Fibroblast of mammary gland (primary cell): ENCODE results near the gene RABEP2.

ENCODE experiments used
- DNase-seq: peaks from one replicate; pipeline ENCODE4 v3.0.0-alpha.2; 2010; ENCODE audit warnings: low read depth
- H3K4me3 ChIP-seq: 2 replicates; pipeline ENCODE4 v1.5.1; 2011; ENCODE audit warnings: low read depth, mild to moderate bottlenecking, low read length, moderate library complexity; ENCODE audit not compliant: control insufficient read depth
- CTCF ChIP-seq: conservative IDR thresholded peaks from 2 replicates; pipeline ENCODE4 v1.5.1; 2011; ENCODE audit warnings: low read depth, low read length, inconsistent platforms; ENCODE audit not compliant: control insufficient read depth, insufficient read depth

Gene RABEP2

GRCh38 chr16:28915181-28915580 is 9.9 kb downstream of the RABEP2 start:
- peak; percentile 67 for DNase-seq
- no peak overlapping the region for H3K4me3 ChIP-seq
- no peak for TF ChIP-seq CTCF

DNA sequence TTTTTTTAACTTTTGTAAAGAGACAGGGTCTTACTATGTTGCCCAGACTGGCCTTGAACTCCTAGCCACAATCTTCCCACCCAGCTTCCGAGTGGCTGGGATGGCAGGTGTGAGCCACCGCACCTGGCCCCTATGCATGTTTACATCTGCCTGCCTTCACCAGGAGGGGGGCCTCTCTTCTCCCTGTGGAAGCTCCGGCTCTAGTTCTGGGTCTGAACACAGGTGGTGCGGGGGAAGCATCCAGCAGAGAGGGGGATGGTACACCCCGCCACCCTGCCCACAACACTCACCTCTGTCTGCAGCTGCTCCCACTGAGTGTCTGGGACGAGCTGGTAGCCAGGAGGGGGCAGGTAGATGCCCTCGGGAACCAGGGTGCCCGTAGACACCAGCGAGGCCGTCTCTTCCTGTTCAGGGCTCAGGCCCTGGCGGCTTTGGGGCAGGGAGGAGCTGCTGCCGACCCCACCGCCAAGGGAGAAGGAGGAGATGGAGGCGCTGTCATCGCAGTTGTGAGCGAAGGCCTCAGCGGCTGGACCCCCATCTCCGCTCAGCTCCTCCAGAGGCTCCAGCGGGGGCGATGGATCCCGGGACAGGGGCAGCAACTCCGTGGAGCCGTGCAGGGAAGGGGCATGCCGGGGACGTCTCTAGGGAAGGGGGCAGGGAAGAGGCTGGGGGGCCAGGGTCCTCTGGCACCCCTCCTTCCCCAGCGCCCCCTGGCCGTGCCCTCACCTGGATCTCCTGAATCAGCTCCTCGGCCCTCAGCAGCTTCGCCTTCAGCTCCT is 10.9 kb downstream of the RABEP2 start:
- TF ChIP-seq CTCF: no peak
- H3K4me3 ChIP-seq: no peak overlapping the region
- no peak for DNase-seq

DNA sequence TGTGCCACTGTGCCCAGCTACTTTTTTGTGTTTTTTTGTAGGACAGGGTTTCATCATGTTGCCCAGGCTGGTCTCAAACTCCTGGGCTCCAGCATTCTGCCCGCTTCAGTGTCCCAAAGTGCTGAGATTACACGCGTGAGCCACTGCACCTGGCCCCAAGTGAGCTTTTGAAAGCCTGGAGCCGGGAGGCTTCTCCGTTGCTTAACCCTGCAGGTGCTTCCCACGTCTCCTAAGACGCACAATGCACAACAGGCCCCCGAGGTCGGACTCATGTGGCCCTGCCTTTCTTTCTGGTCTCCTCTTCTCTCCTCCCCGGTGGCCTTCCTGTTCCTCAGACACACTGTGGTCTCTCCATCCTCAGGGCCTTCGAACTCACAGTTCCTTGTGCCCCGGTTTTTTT is 12.5 kb downstream of the RABEP2 start:
- H3K4me3 ChIP-seq: no peak overlapping the region
- no peak for TF ChIP-seq CTCF
- no peak for DNase-seq

DNA sequence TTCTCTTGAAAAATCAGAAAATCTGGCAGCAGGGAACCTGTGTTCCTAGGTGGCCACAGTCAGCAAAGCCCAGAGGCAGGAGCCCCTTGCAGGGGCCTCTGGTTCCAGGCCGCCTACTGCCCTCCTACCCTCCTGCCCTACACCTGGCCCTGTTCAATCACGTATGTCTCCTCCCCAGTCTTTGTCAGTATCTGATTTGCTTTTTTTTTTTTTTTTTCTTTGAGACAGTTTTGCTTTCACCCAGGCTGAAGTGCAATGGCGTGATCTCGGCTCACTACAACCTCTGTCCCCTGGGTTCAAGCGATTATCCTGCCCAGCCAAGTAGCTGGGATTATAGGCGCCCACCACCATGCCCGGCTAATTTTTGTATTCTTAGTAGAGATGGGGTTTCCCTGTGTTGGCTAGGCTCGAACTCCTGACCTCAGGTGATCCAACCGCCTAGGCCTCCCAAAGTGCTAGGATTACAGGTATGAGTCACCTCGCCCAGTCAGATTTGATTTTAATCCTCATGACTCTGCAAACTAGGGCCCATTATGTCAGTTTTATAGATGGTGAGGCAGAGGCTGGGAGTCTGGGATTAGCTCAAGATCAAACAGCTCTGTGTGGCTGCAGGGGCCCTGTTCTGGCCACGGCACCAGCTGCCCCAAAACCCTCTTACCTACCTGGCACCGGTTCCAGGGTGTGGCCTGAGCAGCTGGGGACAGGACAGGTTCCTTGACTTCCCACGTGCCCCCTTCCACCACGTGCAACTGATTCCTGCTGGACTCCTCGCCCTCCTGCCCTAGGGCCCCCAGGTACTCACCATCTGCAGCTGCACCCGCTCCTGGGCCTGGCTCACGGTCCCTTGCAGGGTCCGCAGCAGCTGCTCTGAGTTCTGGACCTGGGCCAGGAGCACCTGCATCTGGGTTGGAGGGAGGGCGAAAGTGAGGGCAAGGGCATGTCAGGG is 14.7 kb downstream of the RABEP2 start:
- DNase-seq: peak; percentile 1
- no peak for TF ChIP-seq CTCF
- no peak overlapping the region for H3K4me3 ChIP-seq

GRCh38 chr16:28905800-28906372 is 19.2 kb downstream of the RABEP2 start:
- TF ChIP-seq CTCF: no peak
- no peak overlapping the region for H3K4me3 ChIP-seq
- DNase-seq: no peak

GRCh38 chr16:28905229-28905754 is 19.7 kb downstream of the RABEP2 start:
- no peak for TF ChIP-seq CTCF
- DNase-seq: no peak
- H3K4me3 ChIP-seq: no peak overlapping the region
